AG10803 (cell line): Measurements from ENCODE around the gene KRT83.

Source experiments
- DNase-seq: peaks from one replicate; pipeline ENCODE4 v3.0.0; 2010; ENCODE audit warnings: low read depth
- H3K4me3 ChIP-seq: 2 replicates; pipeline ENCODE4 v1.5.1; 2011; ENCODE audit warnings: mild to moderate bottlenecking, low read length, control low read depth
- TF ChIP-seq, protein P1 (sequence below): conservative IDR thresholded peaks from 2 replicates; pipeline ENCODE4 v1.5.1; 2011; ENCODE audit warnings: mild to moderate bottlenecking, low read length, control low read depth, inconsistent platforms

The KRT83 gene

DNA sequence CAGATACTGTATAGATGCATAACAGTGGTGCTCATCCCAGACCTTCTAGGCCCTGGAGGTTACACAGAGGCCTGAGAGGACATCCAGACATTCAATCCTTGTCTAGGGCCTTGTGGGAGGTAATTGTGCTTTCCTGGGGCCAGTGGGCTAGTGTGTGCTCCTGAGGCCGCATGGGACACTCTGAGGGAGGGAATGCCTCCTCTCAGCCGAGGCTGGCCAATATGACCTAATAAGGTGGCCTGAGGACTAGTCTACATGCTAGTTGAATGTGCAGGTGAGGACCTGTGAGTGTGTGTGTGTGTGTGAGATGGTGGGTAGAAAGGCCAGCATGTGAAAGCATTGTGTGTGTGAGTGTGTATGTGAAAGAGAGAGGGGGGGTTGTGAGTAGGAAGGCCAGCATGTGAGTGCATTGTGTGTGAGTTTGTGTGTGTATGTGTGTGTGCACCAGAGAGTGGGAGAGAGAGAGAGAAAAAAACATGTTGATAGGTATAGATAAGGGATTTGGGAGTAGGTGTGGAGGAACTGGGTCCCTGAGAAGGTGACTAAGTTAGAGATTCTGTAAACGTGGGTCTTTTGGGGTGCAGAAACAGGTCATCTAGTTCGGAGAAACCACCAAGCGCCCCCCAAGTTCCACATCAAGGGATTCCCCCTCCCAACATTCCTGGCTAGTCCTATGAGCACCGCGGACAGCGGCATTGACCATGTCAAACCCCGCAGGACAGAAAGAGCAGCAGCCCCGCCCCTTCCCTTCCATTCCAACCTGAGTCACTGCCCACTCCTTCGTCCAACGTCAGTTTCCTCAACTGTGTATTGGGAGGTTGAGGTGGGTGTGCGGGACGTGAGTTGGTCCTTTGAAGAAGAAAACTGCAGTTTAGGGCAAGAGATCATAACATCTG is 20.2 kb downstream of the KRT83 start:
- no peak overlapping the region for H3K4me3 ChIP-seq
- TF ChIP-seq, protein P1, sequence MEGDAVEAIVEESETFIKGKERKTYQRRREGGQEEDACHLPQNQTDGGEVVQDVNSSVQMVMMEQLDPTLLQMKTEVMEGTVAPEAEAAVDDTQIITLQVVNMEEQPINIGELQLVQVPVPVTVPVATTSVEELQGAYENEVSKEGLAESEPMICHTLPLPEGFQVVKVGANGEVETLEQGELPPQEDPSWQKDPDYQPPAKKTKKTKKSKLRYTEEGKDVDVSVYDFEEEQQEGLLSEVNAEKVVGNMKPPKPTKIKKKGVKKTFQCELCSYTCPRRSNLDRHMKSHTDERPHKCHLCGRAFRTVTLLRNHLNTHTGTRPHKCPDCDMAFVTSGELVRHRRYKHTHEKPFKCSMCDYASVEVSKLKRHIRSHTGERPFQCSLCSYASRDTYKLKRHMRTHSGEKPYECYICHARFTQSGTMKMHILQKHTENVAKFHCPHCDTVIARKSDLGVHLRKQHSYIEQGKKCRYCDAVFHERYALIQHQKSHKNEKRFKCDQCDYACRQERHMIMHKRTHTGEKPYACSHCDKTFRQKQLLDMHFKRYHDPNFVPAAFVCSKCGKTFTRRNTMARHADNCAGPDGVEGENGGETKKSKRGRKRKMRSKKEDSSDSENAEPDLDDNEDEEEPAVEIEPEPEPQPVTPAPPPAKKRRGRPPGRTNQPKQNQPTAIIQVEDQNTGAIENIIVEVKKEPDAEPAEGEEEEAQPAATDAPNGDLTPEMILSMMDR: no peak
- DNase-seq: no peak

DNA sequence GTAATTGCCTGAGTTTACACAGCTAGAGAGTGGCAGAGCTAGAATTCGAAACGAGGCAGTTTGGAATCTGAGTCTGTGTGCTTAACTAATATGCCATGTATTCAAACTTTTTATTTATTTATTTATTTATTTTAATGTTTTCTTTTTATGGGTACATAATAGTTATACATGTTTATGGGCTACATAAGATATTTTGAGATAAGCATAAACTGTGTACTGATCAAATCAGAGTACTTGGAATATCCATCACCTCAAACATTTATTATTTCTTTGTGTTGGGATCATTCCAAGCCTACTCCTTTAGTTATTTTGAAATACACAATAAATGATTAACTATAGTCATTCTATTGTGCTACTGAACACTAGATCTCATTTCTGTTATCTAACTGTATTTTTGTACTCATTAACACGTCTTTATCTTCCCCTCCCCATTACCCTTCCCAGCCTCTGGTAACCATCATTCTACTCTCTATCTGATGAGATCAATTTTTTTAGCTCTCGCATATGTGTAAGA is 22.5 kb downstream of the KRT83 start:
- no peak for DNase-seq
- no peak overlapping the region for H3K4me3 ChIP-seq
- TF ChIP-seq, protein P1: no peak

DNA sequence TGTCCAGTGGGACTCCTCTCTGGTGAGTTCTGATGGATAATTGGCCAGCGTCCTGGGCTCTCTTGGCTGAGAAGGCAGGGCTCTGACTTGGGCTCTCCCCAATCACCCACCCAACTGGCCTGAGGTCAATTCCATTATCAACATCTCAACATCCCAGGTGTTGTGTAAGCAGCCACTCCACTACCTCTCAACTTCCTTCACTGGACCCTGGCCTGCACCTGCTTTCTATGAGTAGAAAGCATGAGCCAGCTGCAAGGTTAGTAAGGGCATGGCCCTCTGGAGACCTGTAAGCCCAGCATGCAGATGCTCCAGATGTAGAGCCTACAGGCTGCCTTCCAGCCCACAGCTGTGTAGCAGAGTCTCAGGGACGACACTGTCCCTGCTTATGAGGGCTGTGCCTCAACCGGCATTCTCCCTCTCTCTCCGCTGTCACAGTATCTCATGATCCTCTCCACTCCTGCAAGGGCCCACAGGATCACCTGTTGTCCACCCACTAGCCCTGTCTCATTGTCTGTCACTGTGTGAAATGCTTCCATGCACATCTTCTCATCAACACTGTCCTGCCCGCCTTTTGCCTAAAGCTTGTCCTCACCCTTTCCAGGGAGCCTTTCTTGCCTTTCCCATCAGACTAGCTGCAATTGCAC is 24.5 kb downstream of the KRT83 start:
- H3K4me3 ChIP-seq: no peak overlapping the region
- TF ChIP-seq, protein P1: no peak
- no peak for DNase-seq

DNA sequence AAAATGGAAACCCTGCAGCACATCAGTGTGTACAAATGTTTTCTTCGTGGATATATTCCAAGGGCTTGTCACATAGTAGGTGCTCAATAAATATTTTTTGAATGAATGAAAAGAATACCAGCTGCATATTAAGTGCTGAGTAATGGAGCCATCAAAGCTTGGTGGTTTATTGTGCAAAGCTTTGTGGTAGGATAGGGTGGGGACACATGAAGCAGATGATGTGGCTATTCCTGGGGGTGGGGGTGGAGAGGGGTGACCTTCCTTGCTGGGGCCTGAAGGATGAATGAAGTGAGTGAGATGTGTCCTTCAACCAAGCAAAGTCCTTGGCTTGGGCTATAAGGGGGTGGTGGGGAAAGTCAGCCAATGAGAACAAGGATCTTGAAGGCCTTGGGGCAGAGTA is 25.5 kb downstream of the KRT83 start:
- TF ChIP-seq, protein P1: no peak
- DNase-seq: peak; percentile 40
- no peak overlapping the region for H3K4me3 ChIP-seq

DNA sequence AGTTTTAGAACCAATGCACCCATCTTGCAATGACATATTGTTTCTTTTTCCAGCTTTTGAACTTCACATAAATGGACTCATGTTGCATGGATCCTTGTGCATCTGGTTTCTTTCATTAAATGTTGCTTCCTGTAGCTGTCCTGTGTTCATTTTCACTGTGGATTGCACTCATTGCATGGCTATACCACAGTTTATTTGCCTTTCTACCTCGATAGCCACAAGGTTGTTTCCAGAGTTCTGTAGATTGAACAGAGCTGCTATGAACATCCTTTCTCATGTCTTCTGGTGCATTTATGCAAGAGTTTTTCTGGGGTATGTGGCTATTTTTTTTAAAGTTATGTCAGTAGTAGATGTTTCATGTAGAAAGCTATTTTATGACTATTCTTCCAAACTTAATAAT is 26.4 kb downstream of the KRT83 start:
- TF ChIP-seq, protein P1: no peak
- H3K4me3 ChIP-seq: no peak overlapping the region
- DNase-seq: no peak

DNA sequence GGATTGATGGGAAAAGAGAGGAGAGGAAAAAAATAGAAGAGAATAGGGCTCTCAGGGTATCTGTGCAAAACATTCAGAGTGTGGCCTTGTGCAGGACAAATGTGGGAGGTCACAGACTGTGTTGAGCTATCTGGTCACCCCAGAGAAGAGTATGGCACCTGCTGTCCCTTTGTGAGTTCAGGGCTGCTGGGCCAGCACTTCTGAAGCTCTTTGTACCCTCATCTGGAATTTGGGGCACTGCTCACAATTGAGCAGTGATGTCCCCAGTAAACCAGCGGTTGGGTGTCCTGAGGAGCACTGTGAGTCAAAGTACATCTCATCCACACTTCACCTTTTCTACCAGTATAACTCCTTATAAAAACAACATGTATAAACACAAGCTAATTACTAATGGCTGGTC is 27.3 kb downstream of the KRT83 start:
- H3K4me3 ChIP-seq: no peak overlapping the region
- TF ChIP-seq, protein P1: no peak
- DNase-seq: no peak
